Keratinocyte (primary cell): ENCODE results near the gene DNAH12. TPM values are rescaled to one million over a fixed set of nuclear protein-coding genes. Genes with fewer than 3 reads are reported as not detected.

Experiments used
- DNase-seq: peaks from one replicate; pipeline ENCODE4 v3.0.0-alpha.2; 2011; ENCODE audit warnings: low read depth, missing footprints, low spot score
- FAIRE-seq: peaks from 2 replicates; lab custom pipeline; 2011; peaks lifted over from hg19 to GRCh38; lab: Jason Lieb, UNC
- H2AFZ ChIP-seq: 2 replicates; pipeline ENCODE4 v1.6.0; 2012; ENCODE audit warnings: low read length, control low read depth, inconsistent platforms; ENCODE audit not compliant: control insufficient read depth
- H3K27ac ChIP-seq: 2 replicates; pipeline ENCODE4 v1.5.1; 2011; ENCODE audit warnings: low read length; ENCODE audit not compliant: control insufficient read depth, insufficient read depth
- H3K27me3 ChIP-seq: 3 replicates; pipeline ENCODE4 v1.6.0; 2011; ENCODE audit warnings: low read length; ENCODE audit not compliant: control insufficient read depth, insufficient read depth; ENCODE audit errors: extremely low read depth
- H3K36me3 ChIP-seq, 2 experiments: 2 replicates in 1 of 2; 3 replicates in 1 of 2; pipeline ENCODE4 v1.5.1; 2011; ENCODE audit warnings: low read length in 2 of 2, mild to moderate bottlenecking in 1 of 2; ENCODE audit not compliant: control insufficient read depth in 2 of 2, insufficient read depth in 2 of 2; ENCODE audit errors: extremely low read depth in 1 of 2
- H3K4me1 ChIP-seq: 3 replicates; pipeline ENCODE4 v1.5.1; 2011; ENCODE audit warnings: low read length; ENCODE audit not compliant: control insufficient read depth, insufficient read depth; ENCODE audit errors: extremely low read depth
- H3K4me2 ChIP-seq: 3 replicates; pipeline ENCODE4 v1.6.0; 2011; ENCODE audit warnings: low read depth, low read length; ENCODE audit not compliant: control insufficient read depth, insufficient read depth; ENCODE audit errors: extremely low read depth
- H3K4me3 ChIP-seq, 3 experiments: fragments of 200-600 bp in 1 of 3; sonication (generic) in 1 of 3; 2 replicates in 2 of 3; 3 replicates in 1 of 3; pipeline ENCODE4 v1.5.1; 2011 to 2016; ENCODE audit warnings: low read length in 3 of 3, mild to moderate bottlenecking in 3 of 3, control low read depth in 2 of 3, inconsistent platforms in 1 of 3, low read depth in 1 of 3, mixed read lengths in 1 of 3, mixed run types in 1 of 3, moderate library complexity in 1 of 3; ENCODE audit not compliant: control insufficient read depth in 2 of 3, insufficient read depth in 2 of 3; ENCODE audit errors: extremely low read depth in 1 of 3
- H3K79me2 ChIP-seq: 2 replicates; pipeline ENCODE4 v1.6.0; 2012; ENCODE audit warnings: low read length; ENCODE audit not compliant: control insufficient read depth, insufficient read depth
- H3K9ac ChIP-seq: 3 replicates; pipeline ENCODE4 v1.6.0; 2011; ENCODE audit warnings: low read length; ENCODE audit not compliant: control insufficient read depth, insufficient read depth; ENCODE audit errors: extremely low read depth
- H3K9me1 ChIP-seq: 3 replicates; pipeline ENCODE4 v1.6.0; 2011; ENCODE audit warnings: low read length; ENCODE audit not compliant: control insufficient read depth, insufficient read depth; ENCODE audit errors: extremely low read depth
- H3K9me3 ChIP-seq: 2 replicates; pipeline ENCODE4 v1.5.1; 2012; ENCODE audit warnings: low read depth, low read length; ENCODE audit not compliant: control insufficient read depth
- H4K20me1 ChIP-seq: 3 replicates; pipeline ENCODE4 v1.6.0; 2011; ENCODE audit warnings: low read length; ENCODE audit not compliant: control insufficient read depth, insufficient read depth; ENCODE audit errors: extremely low read depth
- EZH2 ChIP-seq: IDR thresholded peaks from one replicate; pipeline ENCODE4 v1.6.1; 2012; ENCODE audit warnings: inconsistent platforms, mild to moderate bottlenecking, low read length, moderate library complexity
- dilution Hi-C: fragments of 300-500 bp; cut with MboI; formaldehyde crosslinking; loops from one replicate; pipeline ENCODE4 v1.7.0; 2020; ENCODE audit warnings: low sequenced_read_pairs; ENCODE audit not compliant: extremely low pct_ligation_motif_present
- polyA plus RNA-seq, 5 experiments: library from polyadenylated mRNA; depleted of rRNA in 3 of 5; stranded (reverse) in 3 of 5; stranded (forward) in 1 of 5; unstranded in 1 of 5; fragments of >200 nt; gene quantifications; 1 replicate in 1 of 5; 2 replicates in 3 of 5; 3 replicates in 1 of 5; pipeline versions ENCODE4 v1.2.1 to v1.2.3, GENCODE V29; 2011 to 2012; ENCODE audit warnings: missing spikeins in 2 of 5, low read depth in 1 of 5, low replicate concordance in 1 of 5
- small RNA-seq, 3 experiments: library from RNA; depleted of rRNA; stranded (forward); fragments of <200 nt; gene quantifications; one replicate each; pipeline ENCODE3, GENCODE V24; 2012; ENCODE audit warnings: low read depth in 3 of 3, low replicate concordance in 1 of 3; ENCODE audit not compliant: insufficient read length in 3 of 3
- TF ChIP-seq, protein P1 (sequence below), 3 experiments: IDR thresholded peaks in 1 of 3; conservative IDR thresholded peaks in 1 of 3; optimal IDR thresholded peaks in 1 of 3; 2 replicates in 2 of 3; 3 replicates in 1 of 3; pipeline versions ENCODE3 to v1.5.1; 2011; ENCODE audit warnings: low read length in 3 of 3, mild to moderate bottlenecking in 3 of 3, moderate library complexity in 2 of 3, control low read depth in 1 of 3, inconsistent platforms in 1 of 3; ENCODE audit not compliant: insufficient read depth in 2 of 3; ENCODE audit errors: extremely low read depth in 1 of 3

DNAH12 gene
- polyA plus RNA-seq, 1 donor (not counting 4 experiments of a cell fraction or from before 2014, with no cell fraction given), result not detected

GRCh38 chr3:57252404-57252803 lies 291.7 kb downstream of the DNAH12 start:
- no peaks in the 10 kb centered on the region for H3K9me1 ChIP-seq
- FAIRE-seq, result no peak
- no peaks in the 10 kb centered on the region for H3K27me3 ChIP-seq
- H3K36me3 ChIP-seq, result peaks cover 0 to 4% of the 10 kb centered on the region in 2 experiments
- no peaks in the 10 kb centered on the region for H3K4me1 ChIP-seq
- no peak overlapping the region for H2AFZ ChIP-seq
- H3K27ac ChIP-seq, result no peak overlapping the region
- no peaks in the 10 kb centered on the region for H3K79me2 ChIP-seq
- no peaks in the 10 kb centered on the region for H3K9me3 ChIP-seq
- no peaks in the 10 kb centered on the region for H4K20me1 ChIP-seq
- DNase-seq, result no peak
- dilution Hi-C loops, result no loop called here
- no peak for TF ChIP-seq EZH2
- TF ChIP-seq, protein P1, sequence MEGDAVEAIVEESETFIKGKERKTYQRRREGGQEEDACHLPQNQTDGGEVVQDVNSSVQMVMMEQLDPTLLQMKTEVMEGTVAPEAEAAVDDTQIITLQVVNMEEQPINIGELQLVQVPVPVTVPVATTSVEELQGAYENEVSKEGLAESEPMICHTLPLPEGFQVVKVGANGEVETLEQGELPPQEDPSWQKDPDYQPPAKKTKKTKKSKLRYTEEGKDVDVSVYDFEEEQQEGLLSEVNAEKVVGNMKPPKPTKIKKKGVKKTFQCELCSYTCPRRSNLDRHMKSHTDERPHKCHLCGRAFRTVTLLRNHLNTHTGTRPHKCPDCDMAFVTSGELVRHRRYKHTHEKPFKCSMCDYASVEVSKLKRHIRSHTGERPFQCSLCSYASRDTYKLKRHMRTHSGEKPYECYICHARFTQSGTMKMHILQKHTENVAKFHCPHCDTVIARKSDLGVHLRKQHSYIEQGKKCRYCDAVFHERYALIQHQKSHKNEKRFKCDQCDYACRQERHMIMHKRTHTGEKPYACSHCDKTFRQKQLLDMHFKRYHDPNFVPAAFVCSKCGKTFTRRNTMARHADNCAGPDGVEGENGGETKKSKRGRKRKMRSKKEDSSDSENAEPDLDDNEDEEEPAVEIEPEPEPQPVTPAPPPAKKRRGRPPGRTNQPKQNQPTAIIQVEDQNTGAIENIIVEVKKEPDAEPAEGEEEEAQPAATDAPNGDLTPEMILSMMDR (optimal IDR thresholded peaks at IDR 0.05 in 1 of 3, IDR thresholded peaks at IDR 0.05 in 1 of 3, conservative IDR thresholded peaks at IDR 0.05 in 1 of 3; ENCODE audit: extremely low read depth in 1 of 3, insufficient read depth in 2 of 3, low read length in 3 of 3), result no peak
- no peak overlapping the region for H3K4me2 ChIP-seq
- no peak overlapping the region for H3K9ac ChIP-seq
- H3K4me3 ChIP-seq, result no peak overlapping the region

DNA sequence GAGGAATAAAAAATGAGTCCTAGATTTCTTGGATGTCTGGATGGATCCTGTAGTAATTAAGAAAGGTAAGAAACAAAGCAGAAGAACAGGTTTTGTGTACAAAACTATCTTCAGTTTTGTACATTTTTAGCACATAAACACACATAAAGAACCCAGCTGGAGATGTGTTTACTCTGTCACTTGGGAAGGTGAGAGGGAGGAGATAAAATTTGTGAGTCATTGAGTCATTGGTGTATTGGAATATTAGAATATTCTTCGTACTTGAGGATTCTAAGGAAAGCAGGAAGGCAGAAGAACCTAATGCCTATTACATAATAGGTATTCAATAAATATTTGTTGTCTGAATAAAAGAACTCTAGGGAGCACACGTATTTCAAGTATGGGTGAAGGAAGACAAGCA lies 299.2 kb downstream of the DNAH12 start:
- H3K9ac ChIP-seq, result no peak overlapping the region
- no peaks in the 10 kb centered on the region for H3K27me3 ChIP-seq
- dilution Hi-C loops, result no loop called here
- H3K27ac ChIP-seq, result no peak overlapping the region
- FAIRE-seq (no peak), DNase-seq (no peak)
- no peak overlapping the region for H3K4me2 ChIP-seq
- no peak for TF ChIP-seq EZH2
- TF ChIP-seq, protein P1 (optimal IDR thresholded peaks at IDR 0.05 in 1 of 3, IDR thresholded peaks at IDR 0.05 in 1 of 3, conservative IDR thresholded peaks at IDR 0.05 in 1 of 3; ENCODE audit: extremely low read depth in 1 of 3, insufficient read depth in 2 of 3, low read length in 3 of 3), result no peak
- H3K9me3 ChIP-seq, result no peaks in the 10 kb centered on the region
- no peak overlapping the region for H2AFZ ChIP-seq
- no peaks in the 10 kb centered on the region for H4K20me1 ChIP-seq
- H3K4me3 ChIP-seq, result no peak overlapping the region
- H3K9me1 ChIP-seq, result no peaks in the 10 kb centered on the region
- H3K4me1 ChIP-seq, result no peaks in the 10 kb centered on the region
- peaks cover 0 to 5% of the 10 kb centered on the region in 2 experiments for H3K36me3 ChIP-seq
- H3K79me2 ChIP-seq, result no peaks in the 10 kb centered on the region

Small RNA genes within 50 kb of the gene (small RNA-seq; reads per million reads assigned to genes)
- gene RF00019 (0 reads per million in 3 experiments), gene RNU6-108P (0 reads per million in 3 experiments), gene RNU6-1181P (0 reads per million in 3 experiments), gene RNU6-483P (0 reads per million in 3 experiments)

Other genes starting within 250 kb of the DNAH12 start
- 14.9 to 15.5 TPM (median 15.2 TPM) in 3 replicates for gene PDE12, start 11.9 kb upstream of the DNAH12 start, polyA plus RNA-seq
- gene ARF4, start 53.0 kb upstream of the DNAH12 start, polyA plus RNA-seq, result 236 to 344 TPM (median 277 TPM) in 3 replicates
- 13.8 to 22.8 TPM (median 21.6 TPM) in 3 replicates for gene DENND6A, start 148.7 kb upstream of the DNAH12 start, polyA plus RNA-seq
- gene SLMAP, start 212.0 kb upstream of the DNAH12 start, polyA plus RNA-seq, result 44.4 to 58.0 TPM (median 53.1 TPM) in 3 replicates